GM19372 (cell line): Measurements from ENCODE around the gene P2RX1.
"Not testable (repeated sequence)": the region's sequence is repeated elsewhere in the genome, so short reads cannot be mapped to it uniquely, and the experiment has no call there.

Source experiments
- ATAC-seq: cut with Tn5 transposase; IDR thresholded peaks from one replicate; pipeline ENCODE4 v1.9.1; 2021; ENCODE audit warnings: mild to moderate bottlenecking, low read depth, moderate library complexity; ENCODE audit not compliant: unreplicated experiment

The P2RX1 gene

GRCh38 chr17:3953542-3953941 is 37.3 kb upstream of the P2RX1 start:
- ATAC-seq: no peak

GRCh38 chr17:3952186-3952585 is 35.9 kb upstream of the P2RX1 start:
- no peak for ATAC-seq

DNA sequence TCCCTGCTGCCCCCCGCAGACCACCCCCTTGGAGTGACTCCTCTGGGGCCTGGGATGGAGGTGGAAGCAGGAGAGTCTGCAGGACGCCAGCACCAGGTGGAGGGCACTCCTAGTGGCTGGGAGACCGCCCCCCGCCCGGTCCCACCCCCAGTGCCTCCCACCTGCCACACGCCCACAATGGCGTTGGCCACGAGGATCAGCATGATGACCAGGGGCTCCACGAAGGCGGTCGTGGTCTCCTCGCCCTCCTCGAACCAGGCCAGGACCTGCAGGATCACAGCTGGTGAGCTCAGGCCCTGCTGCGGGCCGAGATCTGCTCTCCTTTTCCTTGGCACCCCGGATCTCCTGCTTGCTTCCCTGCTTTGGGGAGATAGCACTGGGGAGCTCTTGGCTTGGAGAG is 35.2 kb upstream of the P2RX1 start:
- no peak for ATAC-seq

GRCh38 chr17:3951003-3951402 is 34.7 kb upstream of the P2RX1 start:
- ATAC-seq: no peak

GRCh38 chr17:3950584-3950983 is 34.3 kb upstream of the P2RX1 start:
- ATAC-seq: no peak

DNA sequence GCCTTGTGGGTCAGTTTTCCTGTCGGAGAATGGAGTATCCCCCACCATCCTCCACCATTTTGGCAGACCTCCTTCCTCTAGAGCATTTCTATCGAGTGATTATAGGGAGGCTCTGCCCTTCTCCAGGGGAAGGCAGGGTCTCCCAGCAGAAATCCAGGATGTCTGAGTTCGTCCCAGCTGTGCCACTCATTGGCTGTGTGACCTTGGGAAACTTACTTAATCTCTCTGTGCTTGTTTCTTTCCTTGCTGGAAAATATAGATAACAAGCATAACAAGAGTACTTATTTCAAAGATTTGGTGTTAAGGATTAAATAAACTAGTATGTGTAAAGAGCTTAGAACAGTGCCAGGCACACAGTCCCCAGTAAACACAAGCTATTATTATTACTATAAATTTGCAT is 33.2 kb upstream of the P2RX1 start:
- ATAC-seq: no peak

DNA sequence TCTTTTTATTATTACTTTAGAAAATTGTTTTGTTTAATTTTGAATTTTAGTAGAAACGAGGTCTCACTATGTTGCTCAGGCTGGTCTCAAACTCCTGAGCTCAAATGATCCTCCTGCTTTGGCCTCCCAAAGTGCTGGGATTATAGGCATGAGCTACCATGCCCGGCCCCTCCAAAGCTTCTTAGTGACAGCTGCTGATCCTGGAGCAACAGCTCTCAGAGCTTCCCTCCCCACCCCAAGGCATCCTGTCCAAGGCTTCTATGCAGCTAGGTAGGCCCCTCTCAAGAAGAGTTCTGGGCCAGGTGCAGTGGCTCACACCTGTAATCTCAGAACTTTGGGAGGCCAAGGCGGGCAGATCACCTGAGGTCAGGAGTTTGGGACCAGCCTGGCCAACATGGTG is 32.3 kb upstream of the P2RX1 start:
- not testable (repeated sequence) for ATAC-seq

DNA sequence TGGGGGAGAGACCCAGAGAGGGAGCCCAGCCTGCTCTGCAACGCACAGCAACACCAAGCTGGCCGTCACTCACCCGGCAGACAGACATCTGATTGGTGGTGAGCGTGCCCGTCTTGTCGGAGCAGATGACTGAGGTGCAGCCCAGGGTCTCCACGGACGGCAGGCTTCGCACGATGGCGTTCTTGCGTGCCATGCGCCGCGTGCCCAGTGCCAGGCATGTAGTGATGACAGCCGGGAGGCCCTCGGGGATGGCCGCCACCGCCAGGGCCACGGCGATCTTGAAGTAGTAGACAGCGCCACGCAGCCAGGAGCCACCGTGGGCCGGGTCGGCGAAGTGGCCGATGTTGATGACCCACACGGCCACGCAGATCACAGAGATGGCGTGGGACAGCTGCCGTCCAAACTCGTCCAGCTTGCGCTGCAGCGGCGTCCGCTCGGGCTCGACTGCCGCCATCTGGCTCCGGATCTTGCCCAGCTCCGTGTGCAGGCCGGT is 31.1 kb upstream of the P2RX1 start:
- no peak for ATAC-seq

- ATAC-seq: no peak
Observed at GRCh38 chr17:3946711-3947235, 30.5 kb upstream of the P2RX1 start.

DNA sequence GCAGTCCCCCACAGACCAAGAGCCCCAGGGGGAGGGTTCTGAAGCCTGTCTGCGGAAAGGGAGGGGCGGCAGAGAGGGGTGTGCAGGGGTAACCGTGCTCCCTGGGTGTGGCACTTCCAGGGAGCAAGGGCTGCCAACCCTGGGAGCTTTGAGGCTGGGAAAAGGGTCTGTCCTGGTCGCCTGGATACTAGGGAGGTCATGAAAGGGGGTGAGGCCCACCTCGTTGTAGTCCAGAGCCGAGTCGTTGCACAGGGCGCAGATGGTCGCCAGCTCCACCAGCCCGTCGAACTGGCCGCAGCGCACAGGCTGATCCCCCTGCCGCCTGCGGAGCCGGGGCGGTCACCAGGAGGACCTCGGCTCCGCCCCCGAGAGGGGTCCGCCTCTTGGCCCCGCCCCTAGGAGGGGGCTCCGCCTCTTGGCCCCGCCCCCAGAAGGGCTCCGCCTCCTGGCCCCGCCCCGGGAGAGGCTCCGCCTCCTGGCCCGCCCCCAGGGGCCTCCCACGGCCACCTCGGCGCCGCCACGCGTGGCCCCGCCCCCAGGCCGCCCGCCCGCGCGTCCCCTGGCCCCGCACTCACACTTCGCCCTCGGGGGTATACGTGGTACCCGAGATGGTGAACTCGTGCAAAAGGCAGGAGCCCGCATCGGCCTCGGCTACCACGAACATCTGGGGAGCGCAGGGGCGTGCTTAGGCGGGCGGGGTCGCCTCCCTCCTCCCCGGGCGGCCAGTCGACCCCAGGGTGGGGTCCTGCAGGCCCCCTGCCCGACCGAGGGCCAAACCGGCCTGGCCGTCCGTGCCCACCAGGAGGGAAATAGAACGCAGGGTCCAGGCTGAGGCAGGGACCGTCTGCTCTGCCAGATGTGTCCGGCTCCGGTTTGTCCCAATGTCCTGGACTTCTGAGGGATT is 28.5 kb upstream of the P2RX1 start:
- ATAC-seq: no peak

- ATAC-seq: no peak
Observed at GRCh38 chr17:3943240-3943891, 27.1 kb upstream of the P2RX1 start.

DNA sequence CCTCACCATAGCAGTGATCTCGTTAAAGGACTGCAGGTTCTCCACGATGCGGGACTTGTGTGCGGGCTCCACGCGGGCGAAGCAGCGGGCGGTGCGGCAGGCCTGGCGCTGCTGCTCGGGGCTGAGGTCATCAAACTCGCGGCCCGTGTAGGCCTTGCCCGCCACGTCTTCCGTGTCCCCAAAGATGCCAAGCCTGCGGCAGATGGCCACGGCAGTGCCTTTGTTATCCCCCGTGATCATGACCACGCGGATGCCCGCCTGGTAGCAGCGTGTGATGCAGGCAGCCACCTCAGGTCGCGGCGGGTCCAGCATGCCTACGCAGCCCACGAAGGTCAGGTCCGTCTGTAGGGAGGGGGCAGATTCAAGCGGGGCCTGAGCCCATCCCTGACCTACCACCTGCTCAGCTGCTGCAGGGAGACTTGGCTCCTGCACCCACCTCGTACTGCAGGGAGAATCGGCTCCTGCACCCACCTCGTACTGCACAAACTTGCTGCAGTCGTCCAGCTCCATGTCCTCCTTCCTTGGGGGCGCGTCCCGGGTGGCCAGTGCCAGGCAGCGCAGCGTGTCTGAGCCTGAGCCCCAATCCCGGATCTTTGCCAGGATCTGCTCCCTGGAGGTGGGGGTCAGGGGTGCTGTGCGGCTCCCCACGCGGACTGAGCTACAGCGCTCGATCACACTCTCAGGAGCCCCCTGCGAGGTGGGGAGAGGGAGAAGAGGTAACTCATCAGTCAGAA is 24.9 kb upstream of the P2RX1 start:
- no peak for ATAC-seq

DNA sequence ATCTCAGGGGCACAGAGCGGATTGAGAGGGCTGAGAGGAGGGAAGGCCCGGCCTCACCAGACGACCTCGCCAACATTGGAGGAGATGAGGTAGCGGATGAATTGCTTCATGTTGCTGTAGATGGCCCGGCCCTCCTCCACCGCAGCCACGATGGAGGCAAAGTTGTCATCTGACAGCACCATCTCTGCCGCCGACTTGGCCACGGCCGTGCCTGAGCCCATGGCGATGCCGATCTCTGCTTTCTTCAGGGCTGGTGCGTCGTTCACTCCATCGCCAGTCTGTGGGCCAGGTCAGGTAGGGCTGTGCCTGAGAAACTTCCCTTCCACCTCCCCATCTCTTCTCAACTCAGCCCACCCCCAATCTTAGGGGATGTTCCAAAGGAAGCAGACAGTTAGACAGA is 21.1 kb upstream of the P2RX1 start:
- ATAC-seq: no peak

DNA sequence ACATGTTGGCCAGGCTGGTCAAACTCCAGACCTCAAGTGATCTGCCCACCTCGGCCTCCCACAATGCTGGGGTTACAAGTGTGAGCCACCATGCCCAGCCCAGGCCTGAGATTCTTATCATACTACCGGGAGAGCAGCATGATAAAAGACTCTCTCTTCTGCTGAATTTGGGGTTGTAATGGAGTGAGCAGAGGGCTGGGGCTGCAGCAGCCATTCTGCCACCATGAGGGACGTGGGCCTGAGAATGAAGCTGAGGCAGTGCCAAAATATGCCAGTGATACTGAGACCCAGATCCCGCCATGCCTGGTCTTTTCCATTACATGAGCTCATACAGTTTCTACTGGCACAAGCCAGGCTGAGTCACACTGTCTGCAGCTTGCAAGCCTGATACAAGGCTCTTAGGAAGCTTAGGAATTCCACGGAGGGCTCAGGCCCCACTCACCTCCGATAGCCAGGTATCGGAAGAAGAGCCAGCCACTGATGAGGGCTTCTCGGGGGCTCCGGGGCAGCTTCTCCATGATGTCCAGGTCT is 19.6 kb upstream of the P2RX1 start:
- no peak for ATAC-seq

- ATAC-seq: no peak
Observed at GRCh38 chr17:3935140-3935542, 18.9 kb upstream of the P2RX1 start.

- no peak for ATAC-seq
Observed at GRCh38 chr17:3929764-3930163, 13.5 kb upstream of the P2RX1 start.

DNA sequence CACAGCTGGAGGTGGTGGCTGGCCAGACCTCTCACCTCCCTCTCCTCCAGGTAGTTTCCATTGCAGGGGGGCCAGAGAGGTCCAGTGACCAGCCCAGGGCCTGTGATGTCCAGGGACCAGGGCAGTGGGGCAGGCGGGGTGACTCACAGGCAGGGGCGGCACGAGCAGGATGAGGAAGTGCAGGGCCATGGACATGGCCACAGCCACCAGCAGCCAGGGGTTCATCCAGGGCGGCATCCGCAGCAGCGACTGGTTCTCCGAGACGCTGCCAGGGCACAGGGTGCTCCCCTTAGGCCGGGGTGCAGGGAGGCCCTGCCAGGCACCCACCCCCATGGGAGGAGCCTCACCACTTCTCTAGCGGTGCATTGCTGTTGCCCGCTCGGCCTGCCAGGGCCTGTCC is 12.9 kb upstream of the P2RX1 start:
- no peak for ATAC-seq

- ATAC-seq: no peak
Observed at GRCh38 chr17:3928406-3928805, 12.1 kb upstream of the P2RX1 start.

DNA sequence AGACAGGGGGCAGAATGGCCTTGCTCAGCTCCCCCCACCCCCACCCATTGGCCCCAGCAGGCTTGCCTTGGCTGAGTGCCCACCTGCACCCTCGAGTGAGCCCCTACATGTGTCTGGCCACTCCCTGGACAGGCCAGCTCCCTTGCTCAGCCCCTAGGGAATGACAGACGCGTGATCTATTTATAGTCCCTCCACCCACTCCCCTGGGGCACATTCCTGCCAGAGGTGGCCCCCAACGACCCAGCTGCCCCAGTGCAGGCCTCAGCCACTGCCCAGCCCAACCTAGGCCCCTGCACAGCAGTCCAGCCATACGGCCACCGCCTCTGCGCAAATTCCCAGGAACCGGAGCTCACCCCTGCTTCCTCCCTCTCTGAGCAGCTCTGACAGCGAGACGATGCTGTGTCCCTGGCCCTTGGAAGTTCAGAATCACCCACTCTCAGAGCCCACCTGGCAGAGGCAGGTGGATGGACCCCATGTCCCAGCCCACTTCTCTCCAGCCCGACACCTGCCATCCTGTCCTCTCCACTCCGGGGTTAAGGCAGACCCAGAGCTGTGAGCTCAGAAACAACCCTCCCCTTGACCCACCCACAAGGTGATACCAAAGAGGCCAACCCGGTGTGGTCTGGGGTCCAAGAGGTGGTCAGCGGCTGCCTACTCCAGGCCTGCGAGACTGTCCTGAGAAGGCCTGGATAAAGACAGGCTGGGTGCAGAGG is 11.5 kb upstream of the P2RX1 start:
- ATAC-seq: no peak
